ENCODE results near the gene TSC22D1.

GRCh38 chr13:44397766-44398223 lies 178.3 kb downstream of the TSC22D1 start:
- TF ChIP-seq CTCF (IDR thresholded peaks at IDR 0.05 in 4 of 5, conservative IDR thresholded peaks at IDR 0.05 in 1 of 5) (no peak), POLR2A (IDR thresholded peaks at IDR 0.05) (no peak)

Measured in gastrocnemius medialis (tissue), 4 donors.